Left ventricle myocardium inferior (tissue), 1 donor: ENCODE data around the gene PGBD5. TPM values are rescaled to one million over a fixed set of nuclear protein-coding genes. Genes with fewer than 3 reads are reported as not detected.

Experiments used
- DNase-seq: peaks from one replicate; pipeline ENCODE4 v3.0.0-alpha.2; 2020
- H3K27ac ChIP-seq: fragments of 200-600 bp; replicated peaks from 2 replicates; pipeline ENCODE4 v1.8.0; 2021
- H3K27me3 ChIP-seq: fragments of 200-600 bp; 2 replicates; pipeline ENCODE4 v1.8.0; 2021; ENCODE audit warnings: low read depth
- H3K36me3 ChIP-seq: fragments of 200-600 bp; 2 replicates; pipeline ENCODE4 v1.8.0; 2021
- H3K4me1 ChIP-seq: fragments of 200-600 bp; 2 replicates; pipeline ENCODE4 v1.8.0; 2021
- H3K4me3 ChIP-seq: fragments of 200-600 bp; 2 replicates; pipeline ENCODE4 v1.8.0; 2021; ENCODE audit warnings: mild to moderate bottlenecking, moderate library complexity
- H3K9me3 ChIP-seq: fragments of 200-600 bp; replicated peaks from 2 replicates; pipeline ENCODE4 v1.8.0; 2021
- CTCF ChIP-seq: fragments of 200-600 bp; IDR thresholded peaks from 2 replicates; pipeline ENCODE4 v1.8.0; 2021; ENCODE audit warnings: antibody characterized with exemption, mild to moderate bottlenecking, borderline replicate concordance
- intact Hi-C: fragments of 100-400 bp; cut with micrococcal nuclease; formaldehyde crosslinking; loops from one replicate; pipeline ENCODE4 v1.11.0; 2022
- total RNA-seq: library from RNA; stranded (reverse); fragmentation: NEBNext Ultra II Directional; extraction: Animal tissue kit (Norgen Biotek cat#: 25700); gene quantifications from one replicate; pipeline ENCODE4 v1.2.1, GENCODE V29; 2021
- donor health status: DM: no; HTN: yes; CAD: no; lungs with severe emphysema.

Gene PGBD5
- total RNA-seq, 1 donor from 2014 or later: 10.6 TPM

- TF ChIP-seq CTCF: no peak
- H3K27me3 ChIP-seq: no peaks in the 10 kb centered on the region
- H3K27ac ChIP-seq: no peak overlapping the region
- intact Hi-C loops: no loop called here
- H3K4me3 ChIP-seq: no peak overlapping the region
- H3K36me3 ChIP-seq: no peaks in the 10 kb centered on the region
- DNase-seq: no peak
- H3K4me1 ChIP-seq: no peaks in the 10 kb centered on the region
- no peaks in the 10 kb centered on the region for H3K9me3 ChIP-seq
These were observed 71.0 kb downstream of the PGBD5 start for GRCh38 chr1:230355128-230355527.

GRCh38 chr1:230354005-230354404 lies 72.1 kb downstream of the PGBD5 start:
- Histone ChIP-seq H3K4me3 (no peak overlapping the region), H3K4me1 (no peaks in the 10 kb centered on the region), H3K27me3 (no peaks in the 10 kb centered on the region), H3K36me3 (no peaks in the 10 kb centered on the region), H3K9me3 (no peaks in the 10 kb centered on the region), H3K27ac (no peak overlapping the region)
- DNase-seq: no peak
- intact Hi-C loops: no loop called here
- no peak for TF ChIP-seq CTCF

GRCh38 chr1:230352537-230352936 lies 73.6 kb downstream of the PGBD5 start:
- H3K27me3 ChIP-seq: no peaks in the 10 kb centered on the region
- H3K9me3 ChIP-seq: no peaks in the 10 kb centered on the region
- no peak overlapping the region for H3K4me3 ChIP-seq
- intact Hi-C loops: no loop called here
- no peak for DNase-seq
- H3K4me1 ChIP-seq: no peaks in the 10 kb centered on the region
- TF ChIP-seq CTCF: no peak
- H3K36me3 ChIP-seq: no peaks in the 10 kb centered on the region
- H3K27ac ChIP-seq: no peak overlapping the region

GRCh38 chr1:230351983-230352382 lies 74.1 kb downstream of the PGBD5 start:
- no peaks in the 10 kb centered on the region for H3K9me3 ChIP-seq
- no peak for TF ChIP-seq CTCF
- H3K36me3 ChIP-seq: no peaks in the 10 kb centered on the region
- no peak overlapping the region for H3K27ac ChIP-seq
- no peak overlapping the region for H3K4me3 ChIP-seq
- no peaks in the 10 kb centered on the region for H3K4me1 ChIP-seq
- H3K27me3 ChIP-seq: no peaks in the 10 kb centered on the region
- DNase-seq: no peak
- intact Hi-C loops: no loop called here

- Histone ChIP-seq H3K27ac (no peak overlapping the region), H3K9me3 (no peaks in the 10 kb centered on the region), H3K27me3 (no peaks in the 10 kb centered on the region), H3K4me1 (no peaks in the 10 kb centered on the region), H3K36me3 (no peaks in the 10 kb centered on the region), H3K4me3 (no peak overlapping the region)
- intact Hi-C loops: no loop called here
- no peak for TF ChIP-seq CTCF
- no peak for DNase-seq
These were observed 74.6 kb downstream of the PGBD5 start for GRCh38 chr1:230351514-230351913.
